ENCODE results near the gene PATJ.

GRCh38 chr1:62140666-62141065 lies 398.4 kb downstream of the PATJ start:
- TF ChIP-seq ZHX1 (CRISPR knock-in tag; IDR thresholded peaks at IDR 0.05; ENCODE audit: low read depth) (no peak), ZNF644 (CRISPR knock-in tag; IDR thresholded peaks at IDR 0.05; ENCODE audit: low read depth) (no peak), SRF (IDR thresholded peaks at IDR 0.05; ENCODE audit: low read depth, low read length) (no peak), POLR2AphosphoS5 (IDR thresholded peaks at IDR 0.05; ENCODE audit: low read depth, low read length) (no peak), SNAPC5 (CRISPR knock-in tag; IDR thresholded peaks at IDR 0.05; ENCODE audit: borderline replicate concordance) (no peak), EZH2 (conservative IDR thresholded peaks at IDR 0.05; ENCODE audit: low read depth, low read length) (no peak), U2AF1 (optimal IDR thresholded peaks at IDR 0.05; ENCODE audit: low read depth, low read length) (no peak), SMARCC2 (IDR thresholded peaks at IDR 0.05) (no peak), POLR2A (IDR thresholded peaks at IDR 0.05; ENCODE audit: insufficient read depth in 1 of 2, low read depth in 2 of 2, low read length in 2 of 2) (no peak)
- TF ChIP-seq, protein P1, sequence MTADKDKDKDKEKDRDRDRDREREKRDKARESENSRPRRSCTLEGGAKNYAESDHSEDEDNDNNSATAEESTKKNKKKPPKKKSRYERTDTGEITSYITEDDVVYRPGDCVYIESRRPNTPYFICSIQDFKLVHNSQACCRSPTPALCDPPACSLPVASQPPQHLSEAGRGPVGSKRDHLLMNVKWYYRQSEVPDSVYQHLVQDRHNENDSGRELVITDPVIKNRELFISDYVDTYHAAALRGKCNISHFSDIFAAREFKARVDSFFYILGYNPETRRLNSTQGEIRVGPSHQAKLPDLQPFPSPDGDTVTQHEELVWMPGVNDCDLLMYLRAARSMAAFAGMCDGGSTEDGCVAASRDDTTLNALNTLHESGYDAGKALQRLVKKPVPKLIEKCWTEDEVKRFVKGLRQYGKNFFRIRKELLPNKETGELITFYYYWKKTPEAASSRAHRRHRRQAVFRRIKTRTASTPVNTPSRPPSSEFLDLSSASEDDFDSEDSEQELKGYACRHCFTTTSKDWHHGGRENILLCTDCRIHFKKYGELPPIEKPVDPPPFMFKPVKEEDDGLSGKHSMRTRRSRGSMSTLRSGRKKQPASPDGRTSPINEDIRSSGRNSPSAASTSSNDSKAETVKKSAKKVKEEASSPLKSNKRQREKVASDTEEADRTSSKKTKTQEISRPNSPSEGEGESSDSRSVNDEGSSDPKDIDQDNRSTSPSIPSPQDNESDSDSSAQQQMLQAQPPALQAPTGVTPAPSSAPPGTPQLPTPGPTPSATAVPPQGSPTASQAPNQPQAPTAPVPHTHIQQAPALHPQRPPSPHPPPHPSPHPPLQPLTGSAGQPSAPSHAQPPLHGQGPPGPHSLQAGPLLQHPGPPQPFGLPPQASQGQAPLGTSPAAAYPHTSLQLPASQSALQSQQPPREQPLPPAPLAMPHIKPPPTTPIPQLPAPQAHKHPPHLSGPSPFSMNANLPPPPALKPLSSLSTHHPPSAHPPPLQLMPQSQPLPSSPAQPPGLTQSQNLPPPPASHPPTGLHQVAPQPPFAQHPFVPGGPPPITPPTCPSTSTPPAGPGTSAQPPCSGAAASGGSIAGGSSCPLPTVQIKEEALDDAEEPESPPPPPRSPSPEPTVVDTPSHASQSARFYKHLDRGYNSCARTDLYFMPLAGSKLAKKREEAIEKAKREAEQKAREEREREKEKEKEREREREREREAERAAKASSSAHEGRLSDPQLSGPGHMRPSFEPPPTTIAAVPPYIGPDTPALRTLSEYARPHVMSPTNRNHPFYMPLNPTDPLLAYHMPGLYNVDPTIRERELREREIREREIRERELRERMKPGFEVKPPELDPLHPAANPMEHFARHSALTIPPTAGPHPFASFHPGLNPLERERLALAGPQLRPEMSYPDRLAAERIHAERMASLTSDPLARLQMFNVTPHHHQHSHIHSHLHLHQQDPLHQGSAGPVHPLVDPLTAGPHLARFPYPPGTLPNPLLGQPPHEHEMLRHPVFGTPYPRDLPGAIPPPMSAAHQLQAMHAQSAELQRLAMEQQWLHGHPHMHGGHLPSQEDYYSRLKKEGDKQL (CRISPR knock-in tag; IDR thresholded peaks at IDR 0.05; ENCODE audit: low read depth): no peak
- TF ChIP-seq, protein P2, sequence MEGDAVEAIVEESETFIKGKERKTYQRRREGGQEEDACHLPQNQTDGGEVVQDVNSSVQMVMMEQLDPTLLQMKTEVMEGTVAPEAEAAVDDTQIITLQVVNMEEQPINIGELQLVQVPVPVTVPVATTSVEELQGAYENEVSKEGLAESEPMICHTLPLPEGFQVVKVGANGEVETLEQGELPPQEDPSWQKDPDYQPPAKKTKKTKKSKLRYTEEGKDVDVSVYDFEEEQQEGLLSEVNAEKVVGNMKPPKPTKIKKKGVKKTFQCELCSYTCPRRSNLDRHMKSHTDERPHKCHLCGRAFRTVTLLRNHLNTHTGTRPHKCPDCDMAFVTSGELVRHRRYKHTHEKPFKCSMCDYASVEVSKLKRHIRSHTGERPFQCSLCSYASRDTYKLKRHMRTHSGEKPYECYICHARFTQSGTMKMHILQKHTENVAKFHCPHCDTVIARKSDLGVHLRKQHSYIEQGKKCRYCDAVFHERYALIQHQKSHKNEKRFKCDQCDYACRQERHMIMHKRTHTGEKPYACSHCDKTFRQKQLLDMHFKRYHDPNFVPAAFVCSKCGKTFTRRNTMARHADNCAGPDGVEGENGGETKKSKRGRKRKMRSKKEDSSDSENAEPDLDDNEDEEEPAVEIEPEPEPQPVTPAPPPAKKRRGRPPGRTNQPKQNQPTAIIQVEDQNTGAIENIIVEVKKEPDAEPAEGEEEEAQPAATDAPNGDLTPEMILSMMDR (CRISPR knock-in tag; IDR thresholded peaks at IDR 0.05): no peak
